Breast epithelium (tissue), 3 donors: ENCODE data around the gene HYOU1.

Source experiments
- CTCF ChIP-seq, 3 donors: fragments of 450-650 bp; IDR thresholded peaks; one replicate each; pipeline ENCODE4 v1.5.1; 2016 to 2017; ENCODE audit warnings: antibody characterized with exemption in 3 of 3, mild to moderate bottlenecking in 3 of 3, moderate library complexity in 3 of 3
- POLR2A ChIP-seq: fragments of 450-650 bp; IDR thresholded peaks from one replicate; pipeline ENCODE4 v1.6.1; 2016; ENCODE audit warnings: antibody characterized with exemption, mild to moderate bottlenecking, moderate library complexity

DNA sequence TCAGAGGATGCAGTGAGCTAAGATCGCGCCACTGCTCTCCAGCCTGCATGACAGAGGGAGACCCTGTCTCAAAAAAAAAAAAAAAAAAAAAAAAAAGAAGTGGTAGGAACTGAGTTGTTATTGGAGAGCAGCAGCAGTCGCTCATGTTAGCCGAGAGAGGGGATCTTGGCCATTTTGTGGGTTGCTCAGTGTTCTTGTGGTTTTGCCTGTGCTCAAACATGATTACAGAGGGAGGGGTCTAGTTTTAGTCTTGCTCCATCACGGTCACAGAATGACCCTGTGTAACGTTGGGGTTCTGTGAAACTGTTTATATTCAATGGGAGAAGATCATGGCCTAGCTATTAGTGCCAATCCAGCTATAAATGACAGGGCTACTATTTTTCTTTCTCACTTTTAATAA lies 42.7 kb upstream of the HYOU1 start:
- TF ChIP-seq CTCF (IDR thresholded peaks at IDR 0.05) (no peak), POLR2A (no peak)
